GM18907 (cell line): ENCODE results near the gene NAALADL2.
"Not testable (repeated sequence)": the region's sequence is repeated elsewhere in the genome, so short reads cannot be mapped to it uniquely, and the experiment has no call there.

ENCODE experiments used
- ATAC-seq: cut with Tn5 transposase; IDR thresholded peaks from one replicate; pipeline ENCODE4 v1.9.1; 2021; ENCODE audit warnings: mild to moderate bottlenecking, moderate library complexity; ENCODE audit not compliant: unreplicated experiment

Gene NAALADL2

GRCh38 chr3:175066617-175067415 is 207.7 kb downstream of the NAALADL2 start:
- no peak for ATAC-seq

GRCh38 chr3:175068587-175068986 is 209.5 kb downstream of the NAALADL2 start:
- no peak for ATAC-seq

GRCh38 chr3:175070946-175071345 is 211.8 kb downstream of the NAALADL2 start:
- no peak for ATAC-seq

GRCh38 chr3:175073219-175073905 is 214.2 kb downstream of the NAALADL2 start:
- no peak for ATAC-seq

GRCh38 chr3:175075269-175075668 is 216.1 kb downstream of the NAALADL2 start:
- ATAC-seq, result no peak

GRCh38 chr3:175077216-175077615 is 218.1 kb downstream of the NAALADL2 start:
- ATAC-seq, result no peak

GRCh38 chr3:175082631-175083030 is 223.5 kb downstream of the NAALADL2 start:
- no peak for ATAC-seq

- ATAC-seq, result not testable (repeated sequence)
These were observed 228.0 kb downstream of the NAALADL2 start for GRCh38 chr3:175087128-175087527.

- ATAC-seq, result no peak
These were observed 229.7 kb downstream of the NAALADL2 start for GRCh38 chr3:175088766-175089380.

- no peak for ATAC-seq
These were observed 232.4 kb downstream of the NAALADL2 start for GRCh38 chr3:175091426-175092114.

- ATAC-seq, result no peak
These were observed 234.6 kb downstream of the NAALADL2 start for GRCh38 chr3:175093748-175094147.

- ATAC-seq, result no peak
These were observed 235.2 kb downstream of the NAALADL2 start for GRCh38 chr3:175094344-175094743.

GRCh38 chr3:175098644-175099043 is 239.5 kb downstream of the NAALADL2 start:
- ATAC-seq, result no peak

- ATAC-seq, result no peak
These were observed 243.0 kb downstream of the NAALADL2 start for GRCh38 chr3:175102161-175102560.

GRCh38 chr3:175103298-175103697 is 244.2 kb downstream of the NAALADL2 start:
- ATAC-seq, result no peak

- ATAC-seq, result no peak
These were observed 245.9 kb downstream of the NAALADL2 start for GRCh38 chr3:175105066-175105465.

GRCh38 chr3:175107231-175107630 is 248.1 kb downstream of the NAALADL2 start:
- ATAC-seq, result no peak

GRCh38 chr3:175107995-175108394 is 248.9 kb downstream of the NAALADL2 start:
- ATAC-seq, result no peak

- ATAC-seq, result no peak
These were observed 249.5 kb downstream of the NAALADL2 start for GRCh38 chr3:175108613-175109151.

- ATAC-seq, result no peak
These were observed 251.9 kb downstream of the NAALADL2 start for GRCh38 chr3:175111036-175111435.

GRCh38 chr3:175118382-175118941 is 259.3 kb downstream of the NAALADL2 start:
- ATAC-seq, result no peak
